A204.1 (cell line): Measurements from ENCODE around the gene ASB18.

Source experiments
- FAIRE-seq: peaks from 2 replicates; lab custom pipeline; 2012; peaks lifted over from hg19 to GRCh38; lab: Jason Lieb, UNC

The ASB18 gene

GRCh38 chr2:236163471-236164200 is 100.6 kb downstream of the ASB18 start:
- FAIRE-seq: no peak

DNA sequence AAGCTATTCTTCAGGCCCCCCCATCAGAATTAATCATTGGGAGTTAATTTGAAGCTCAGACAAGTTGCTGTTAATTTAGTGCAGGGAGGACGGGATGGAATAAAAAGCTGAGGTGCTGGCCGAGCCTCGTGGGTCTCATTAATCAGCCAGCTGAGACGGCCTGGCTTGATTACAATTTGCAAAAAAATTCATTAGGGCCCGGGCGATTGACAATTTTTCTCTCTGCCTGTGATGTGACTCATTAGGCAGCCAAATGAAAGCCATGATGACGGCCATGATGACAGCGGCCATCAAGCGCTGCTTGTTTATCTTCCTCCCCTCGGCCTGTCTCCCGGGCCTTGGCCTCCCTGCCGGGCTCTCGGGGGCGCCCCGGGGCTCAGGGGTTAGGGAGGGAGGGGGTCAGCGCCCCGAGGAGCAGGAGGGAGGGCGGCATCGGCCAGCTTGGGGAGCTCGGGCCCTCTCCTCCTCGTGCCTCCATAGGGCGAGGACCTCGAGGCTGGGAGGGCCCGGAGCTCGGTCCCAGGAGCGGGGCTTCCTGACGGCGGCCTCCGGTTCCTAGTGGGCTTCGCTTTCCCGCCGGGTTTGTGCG is 101.2 kb downstream of the ASB18 start:
- no peak for FAIRE-seq

DNA sequence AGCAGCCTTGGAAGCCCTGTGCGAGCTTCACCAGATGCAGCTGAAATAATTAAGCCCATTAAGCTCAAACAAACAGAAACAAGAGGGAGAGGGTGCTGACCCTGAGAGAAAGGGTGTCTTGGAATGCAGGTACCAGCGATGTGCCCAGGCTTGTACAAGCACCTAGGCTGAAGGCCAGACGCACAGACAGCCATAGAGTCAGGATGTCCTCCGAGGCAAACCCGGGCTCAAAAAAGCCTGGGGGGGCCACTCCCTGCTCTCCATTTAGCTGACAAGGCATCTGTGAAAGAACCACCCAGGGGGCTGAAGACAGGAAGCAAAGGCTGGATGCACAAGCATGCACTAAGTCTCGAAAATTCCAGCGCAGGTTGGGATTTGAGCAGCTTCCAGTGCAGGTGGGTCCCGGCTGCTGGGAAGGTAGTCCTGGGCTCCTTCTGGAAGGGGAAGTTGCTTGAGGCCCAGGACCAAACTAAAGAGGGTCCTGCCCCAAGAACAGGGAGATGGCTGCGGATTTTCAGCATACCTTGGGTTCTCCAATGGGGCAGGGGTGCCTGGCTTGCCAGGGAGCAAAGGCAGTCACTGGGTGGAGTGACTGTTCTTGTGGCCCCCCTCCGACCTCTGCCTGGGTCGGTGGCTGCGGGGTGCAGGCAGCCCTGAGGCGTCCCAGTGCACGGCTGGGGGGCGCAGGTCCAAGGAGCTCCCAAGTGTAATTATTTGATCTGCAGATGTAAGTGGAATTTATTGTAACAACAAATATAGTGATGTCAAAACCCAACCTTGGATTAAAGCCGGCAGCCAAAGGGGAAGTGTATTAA is 102.0 kb downstream of the ASB18 start:
- FAIRE-seq: no peak

- no peak for FAIRE-seq
Measured at GRCh38 chr2:236161531-236161930, 102.7 kb downstream of the ASB18 start.

- no peak for FAIRE-seq
Measured at GRCh38 chr2:236161082-236161462, 103.1 kb downstream of the ASB18 start.

DNA sequence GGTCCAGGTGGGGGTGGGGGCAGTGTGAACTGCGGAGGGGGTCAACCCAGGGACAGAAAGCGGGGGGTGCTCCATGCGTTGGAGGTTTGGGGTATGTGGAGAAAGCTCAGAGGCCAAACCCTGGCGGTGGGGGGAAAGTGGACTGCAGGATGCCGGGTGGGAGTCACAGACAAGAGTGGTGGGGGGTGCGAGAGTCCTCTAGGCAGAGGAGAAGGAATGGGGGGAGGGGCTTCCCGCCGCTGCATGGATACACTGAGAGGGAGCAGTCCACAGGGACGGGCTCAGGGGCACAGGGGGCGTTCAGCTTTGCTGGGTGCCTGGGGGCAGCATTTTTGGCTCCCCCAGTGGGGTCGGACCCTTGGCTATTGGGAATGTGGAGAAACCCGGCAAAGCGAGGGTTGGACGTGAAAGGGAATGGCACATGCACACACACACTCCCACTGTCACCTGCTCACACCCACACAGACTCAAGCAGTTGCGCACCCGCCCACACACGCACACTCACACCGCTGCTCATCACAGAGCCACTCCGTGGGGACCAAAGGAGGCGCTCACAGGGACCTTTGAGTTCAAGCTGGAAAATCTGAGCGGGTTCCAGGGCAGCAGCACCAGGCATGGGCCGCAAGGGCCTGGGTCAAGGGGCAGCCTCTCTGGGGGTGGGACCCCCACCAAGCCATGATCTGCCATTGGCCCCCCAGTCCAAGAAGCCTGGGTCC is 103.7 kb downstream of the ASB18 start:
- FAIRE-seq: no peak

- FAIRE-seq: no peak
Measured at GRCh38 chr2:236159778-236160170, 104.4 kb downstream of the ASB18 start.

DNA sequence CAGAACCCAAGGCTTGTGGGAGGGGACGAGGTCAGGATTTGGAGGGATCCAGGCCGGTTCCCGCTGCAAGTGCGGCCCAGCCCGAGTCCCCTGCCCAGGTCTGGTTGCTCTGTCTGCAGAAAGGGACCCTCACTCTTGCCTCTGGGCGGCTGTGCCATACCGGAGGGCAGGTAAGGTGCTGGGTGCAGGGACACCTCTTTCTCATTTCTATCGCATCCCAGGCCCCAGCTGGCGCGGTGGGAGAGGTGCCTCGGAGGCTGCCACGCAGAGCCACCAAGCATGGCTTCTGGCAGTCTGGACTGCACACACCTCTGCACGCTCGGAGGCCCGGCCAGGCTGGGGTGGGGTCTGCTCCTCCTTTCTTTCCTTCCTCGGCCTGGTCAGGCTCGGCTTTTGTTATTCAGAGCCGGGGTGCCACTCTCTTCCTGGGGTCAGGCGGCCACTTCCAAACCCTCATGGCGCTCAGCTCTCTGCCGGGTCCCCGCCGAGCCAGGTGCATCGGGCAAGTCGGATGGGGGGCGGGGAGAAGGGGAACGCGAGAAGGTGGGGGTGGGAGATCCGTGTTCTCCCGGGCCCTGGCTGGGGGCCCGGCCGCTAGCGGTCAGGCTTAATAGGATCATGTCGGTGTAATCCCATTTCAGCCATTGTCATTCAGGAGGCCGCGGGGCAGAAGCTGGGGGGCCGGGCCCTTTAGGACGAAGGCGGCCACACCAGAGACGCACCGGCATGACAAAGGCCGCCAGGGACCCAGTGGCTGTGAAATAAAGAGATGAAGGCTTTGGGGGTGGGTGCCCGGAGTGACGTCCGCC is 105.0 kb downstream of the ASB18 start:
- no peak for FAIRE-seq

- no peak for FAIRE-seq
Measured at GRCh38 chr2:236157815-236158498, 106.2 kb downstream of the ASB18 start.

- no peak for FAIRE-seq
Measured at GRCh38 chr2:236157366-236157765, 106.8 kb downstream of the ASB18 start.

- FAIRE-seq: no peak
Measured at GRCh38 chr2:236156860-236157194, 107.4 kb downstream of the ASB18 start.

- FAIRE-seq: no peak
Measured at GRCh38 chr2:236156095-236156859, 107.9 kb downstream of the ASB18 start.

DNA sequence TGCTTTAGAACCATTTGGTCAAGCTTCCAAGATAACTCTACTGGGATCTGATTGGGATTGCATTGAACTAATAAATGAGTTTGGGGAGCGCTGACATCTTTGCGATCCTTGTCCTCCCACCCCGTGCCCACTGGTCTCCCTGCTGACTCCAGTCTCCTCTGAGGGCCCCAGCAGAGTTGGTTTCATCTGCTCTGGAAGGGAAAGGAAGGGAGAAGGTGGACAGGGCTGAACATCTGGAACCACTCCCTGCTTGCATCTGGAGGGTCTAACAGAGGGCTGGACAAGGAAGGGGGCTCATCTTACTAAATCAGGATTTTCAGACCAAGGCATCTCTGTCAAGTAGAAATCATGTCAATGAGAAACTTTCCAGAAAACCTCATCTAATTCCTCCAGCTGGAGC is 108.8 kb downstream of the ASB18 start:
- no peak for FAIRE-seq

DNA sequence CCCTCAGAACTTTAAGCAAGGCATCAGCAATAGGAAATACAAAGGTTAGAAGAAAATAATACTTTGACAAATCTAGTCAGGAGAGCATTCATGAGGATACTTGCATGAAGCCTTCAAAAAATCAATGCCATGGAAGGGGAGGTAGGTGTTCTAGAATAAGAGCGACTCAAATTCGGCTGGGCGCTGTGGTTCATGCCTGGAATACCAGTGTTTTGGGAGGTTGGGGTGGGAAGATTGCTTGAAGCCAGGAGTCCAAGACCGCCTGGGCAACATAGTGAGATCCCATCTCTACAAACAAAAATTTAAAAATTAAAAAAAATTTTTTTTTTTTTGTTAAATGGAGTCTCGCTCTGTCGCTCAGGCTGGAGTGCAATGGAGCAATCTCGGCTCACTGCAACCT is 117.8 kb downstream of the ASB18 start:
- FAIRE-seq: no peak

GRCh38 chr2:236143811-236144210 is 120.4 kb downstream of the ASB18 start:
- no peak for FAIRE-seq
